PFSK-1 (cell line): ENCODE results near the gene STARD8.

Source experiments
- FOXP2 ChIP-seq: optimal IDR thresholded peaks from 2 replicates; pipeline ENCODE3; 2011; ENCODE audit warnings: borderline replicate concordance, control low read depth, inconsistent platforms; ENCODE audit not compliant: insufficient read depth; ENCODE audit errors: extremely low read length, extremely low read depth
- POLR2AphosphoS5 ChIP-seq: IDR thresholded peaks from 2 replicates; pipeline ENCODE4 v1.6.1; 2012; ENCODE audit warnings: low read depth, mild to moderate bottlenecking, control low read depth, low read length, moderate library complexity
- REST ChIP-seq, 2 experiments: IDR thresholded peaks; 2 replicates each; pipeline versions ENCODE4 v1.6.1 to v1.8.0; 2011 to 2012; ENCODE audit warnings: low read depth in 2 of 2, low read length in 2 of 2, control low read depth in 1 of 2, inconsistent platforms in 1 of 2, mild to moderate bottlenecking in 1 of 2, moderate library complexity in 1 of 2; ENCODE audit not compliant: insufficient read depth in 1 of 2
- SIN3A ChIP-seq: IDR thresholded peaks from 2 replicates; pipeline ENCODE4 v1.6.1; 2012; ENCODE audit warnings: mild to moderate bottlenecking, low read length, moderate library complexity, borderline replicate concordance; ENCODE audit not compliant: insufficient read depth
- TAF1 ChIP-seq: IDR thresholded peaks from 2 replicates; pipeline ENCODE4 v1.6.1; 2012; ENCODE audit warnings: low read length, control low read depth, borderline replicate concordance; ENCODE audit not compliant: insufficient read depth

The STARD8 gene

GRCh38 chrX:68758671-68759070, 111.2 kb downstream of the STARD8 start:
- TF ChIP-seq TAF1 (no peak), REST (IDR thresholded peaks at IDR 0.05; ENCODE audit: insufficient read depth in 1 of 2, low read depth in 2 of 2, low read length in 2 of 2) (no peak), FOXP2 (no peak), SIN3A (no peak), POLR2AphosphoS5 (no peak)

GRCh38 chrX:68761086-68761485, 113.6 kb downstream of the STARD8 start:
- TF ChIP-seq SIN3A (no peak), REST (IDR thresholded peaks at IDR 0.05; ENCODE audit: insufficient read depth in 1 of 2, low read depth in 2 of 2, low read length in 2 of 2) (no peak), TAF1 (no peak), FOXP2 (no peak), POLR2AphosphoS5 (no peak)

- TF ChIP-seq TAF1 (no peak), REST (IDR thresholded peaks at IDR 0.05; ENCODE audit: insufficient read depth in 1 of 2, low read depth in 2 of 2, low read length in 2 of 2) (no peak), FOXP2 (no peak), POLR2AphosphoS5 (no peak), SIN3A (no peak)
Observed at GRCh38 chrX:68762766-68763165, 115.3 kb downstream of the STARD8 start.

- TF ChIP-seq FOXP2 (no peak), POLR2AphosphoS5 (no peak), REST (IDR thresholded peaks at IDR 0.05; ENCODE audit: insufficient read depth in 1 of 2, low read depth in 2 of 2, low read length in 2 of 2) (no peak), SIN3A (no peak), TAF1 (no peak)
Observed at GRCh38 chrX:68763481-68763880, 116.0 kb downstream of the STARD8 start.
